ENCODE measurements around the gene DYNLT2.

DYNLT2 gene

GRCh38 chr6:169788809-169789145 lies 37.4 kb upstream of the DYNLT2 start:
- Mint-ChIP-seq H3K27me3 (peaks cover 12% of the 10 kb centered on the region), H3K36me3 (peaks cover 1% of the 10 kb centered on the region), H3K27ac (no peak overlapping the region), H3K9me3 (no peaks in the 10 kb centered on the region), H3K4me1 (peaks cover 16% of the 10 kb centered on the region), H3K4me3 (peak overlapping the region; percentile 13)

GRCh38 chr6:169787797-169788196 lies 36.4 kb upstream of the DYNLT2 start:
- Mint-ChIP-seq H3K4me3 (no peak overlapping the region), H3K4me1 (peaks cover 16% of the 10 kb centered on the region), H3K36me3 (peaks cover 5% of the 10 kb centered on the region), H3K9me3 (no peaks in the 10 kb centered on the region), H3K27ac (no peak overlapping the region), H3K27me3 (peaks cover 10% of the 10 kb centered on the region)

GRCh38 chr6:169786349-169786748 lies 35.0 kb upstream of the DYNLT2 start:
- H3K9me3 Mint-ChIP-seq: no peaks in the 10 kb centered on the region
- no peak overlapping the region for H3K27ac Mint-ChIP-seq
- H3K27me3 Mint-ChIP-seq: peaks cover 6% of the 10 kb centered on the region
- H3K4me3 Mint-ChIP-seq: no peak overlapping the region
- peaks cover 14% of the 10 kb centered on the region for H3K4me1 Mint-ChIP-seq
- H3K36me3 Mint-ChIP-seq: peaks cover 7% of the 10 kb centered on the region

GRCh38 chr6:169785566-169785965 lies 34.2 kb upstream of the DYNLT2 start:
- Mint-ChIP-seq H3K27me3 (no peaks in the 10 kb centered on the region), H3K4me1 (peaks cover 8% of the 10 kb centered on the region), H3K27ac (no peak overlapping the region), H3K36me3 (peaks cover 9% of the 10 kb centered on the region), H3K9me3 (no peaks in the 10 kb centered on the region), H3K4me3 (no peak overlapping the region)

- H3K27ac Mint-ChIP-seq: no peak overlapping the region
- no peaks in the 10 kb centered on the region for H3K9me3 Mint-ChIP-seq
- H3K4me3 Mint-ChIP-seq: no peak overlapping the region
- H3K4me1 Mint-ChIP-seq: peaks cover 5% of the 10 kb centered on the region
- H3K27me3 Mint-ChIP-seq: no peaks in the 10 kb centered on the region
- H3K36me3 Mint-ChIP-seq: peaks cover 9% of the 10 kb centered on the region
These were observed 33.5 kb upstream of the DYNLT2 start for GRCh38 chr6:169784821-169785340.

GRCh38 chr6:169783971-169784820 lies 32.8 kb upstream of the DYNLT2 start:
- Mint-ChIP-seq H3K27me3 (no peaks in the 10 kb centered on the region), H3K4me3 (no peak overlapping the region), H3K9me3 (no peaks in the 10 kb centered on the region), H3K4me1 (no peaks in the 10 kb centered on the region), H3K36me3 (peaks cover 9% of the 10 kb centered on the region), H3K27ac (no peak overlapping the region)

GRCh38 chr6:169783401-169783800 lies 32.0 kb upstream of the DYNLT2 start:
- Mint-ChIP-seq H3K4me1 (no peaks in the 10 kb centered on the region), H3K36me3 (peaks cover 9% of the 10 kb centered on the region), H3K9me3 (no peaks in the 10 kb centered on the region), H3K27me3 (no peaks in the 10 kb centered on the region), H3K27ac (no peak overlapping the region), H3K4me3 (no peak overlapping the region)

GRCh38 chr6:169782966-169783365 lies 31.6 kb upstream of the DYNLT2 start:
- no peaks in the 10 kb centered on the region for H3K4me1 Mint-ChIP-seq
- no peaks in the 10 kb centered on the region for H3K27me3 Mint-ChIP-seq
- H3K36me3 Mint-ChIP-seq: peaks cover 9% of the 10 kb centered on the region
- no peaks in the 10 kb centered on the region for H3K9me3 Mint-ChIP-seq
- H3K4me3 Mint-ChIP-seq: no peak overlapping the region
- no peak overlapping the region for H3K27ac Mint-ChIP-seq

- Mint-ChIP-seq H3K27ac (no peak overlapping the region), H3K36me3 (peaks cover 9% of the 10 kb centered on the region), H3K4me3 (no peak overlapping the region), H3K27me3 (no peaks in the 10 kb centered on the region), H3K4me1 (no peaks in the 10 kb centered on the region), H3K9me3 (no peaks in the 10 kb centered on the region)
These were observed 29.3 kb upstream of the DYNLT2 start for GRCh38 chr6:169780571-169781091.

GRCh38 chr6:169779896-169780295 lies 28.5 kb upstream of the DYNLT2 start:
- H3K27me3 Mint-ChIP-seq: no peaks in the 10 kb centered on the region
- peaks cover 12% of the 10 kb centered on the region for H3K36me3 Mint-ChIP-seq
- H3K4me1 Mint-ChIP-seq: no peaks in the 10 kb centered on the region
- no peak overlapping the region for H3K4me3 Mint-ChIP-seq
- H3K27ac Mint-ChIP-seq: no peak overlapping the region
- no peaks in the 10 kb centered on the region for H3K9me3 Mint-ChIP-seq

GRCh38 chr6:169779092-169779815 lies 27.9 kb upstream of the DYNLT2 start:
- peaks cover 12% of the 10 kb centered on the region for H3K36me3 Mint-ChIP-seq
- H3K27me3 Mint-ChIP-seq: no peaks in the 10 kb centered on the region
- H3K9me3 Mint-ChIP-seq: no peaks in the 10 kb centered on the region
- H3K27ac Mint-ChIP-seq: no peak overlapping the region
- H3K4me1 Mint-ChIP-seq: no peaks in the 10 kb centered on the region
- H3K4me3 Mint-ChIP-seq: no peak overlapping the region

- Mint-ChIP-seq H3K27me3 (no peaks in the 10 kb centered on the region), H3K4me3 (no peak overlapping the region), H3K27ac (no peak overlapping the region), H3K36me3 (peaks cover 10% of the 10 kb centered on the region), H3K4me1 (no peaks in the 10 kb centered on the region), H3K9me3 (no peaks in the 10 kb centered on the region)
These were observed 27.3 kb upstream of the DYNLT2 start for GRCh38 chr6:169778646-169779045.

- H3K4me3 Mint-ChIP-seq: no peak overlapping the region
- H3K9me3 Mint-ChIP-seq: no peaks in the 10 kb centered on the region
- H3K27me3 Mint-ChIP-seq: no peaks in the 10 kb centered on the region
- H3K36me3 Mint-ChIP-seq: peaks cover 8% of the 10 kb centered on the region
- no peaks in the 10 kb centered on the region for H3K4me1 Mint-ChIP-seq
- H3K27ac Mint-ChIP-seq: no peak overlapping the region
These were observed 26.5 kb upstream of the DYNLT2 start for GRCh38 chr6:169777896-169778295.

GRCh38 chr6:169776379-169776778 lies 25.0 kb upstream of the DYNLT2 start:
- no peaks in the 10 kb centered on the region for H3K9me3 Mint-ChIP-seq
- no peak overlapping the region for H3K27ac Mint-ChIP-seq
- H3K4me3 Mint-ChIP-seq: no peak overlapping the region
- no peaks in the 10 kb centered on the region for H3K4me1 Mint-ChIP-seq
- peaks cover 8% of the 10 kb centered on the region for H3K36me3 Mint-ChIP-seq
- no peaks in the 10 kb centered on the region for H3K27me3 Mint-ChIP-seq

- Mint-ChIP-seq H3K4me1 (no peaks in the 10 kb centered on the region), H3K9me3 (no peaks in the 10 kb centered on the region), H3K36me3 (peaks cover 6% of the 10 kb centered on the region), H3K4me3 (no peak overlapping the region), H3K27me3 (no peaks in the 10 kb centered on the region), H3K27ac (no peak overlapping the region)
These were observed 23.9 kb upstream of the DYNLT2 start for GRCh38 chr6:169775321-169775720.

GRCh38 chr6:169774347-169774746 lies 23.0 kb upstream of the DYNLT2 start:
- Mint-ChIP-seq H3K9me3 (no peaks in the 10 kb centered on the region), H3K4me1 (no peaks in the 10 kb centered on the region), H3K36me3 (peaks cover 6% of the 10 kb centered on the region), H3K4me3 (no peak overlapping the region), H3K27ac (no peak overlapping the region), H3K27me3 (no peaks in the 10 kb centered on the region)
